HCT116 (cell line): ENCODE data around the gene TRIM63. TPM values are rescaled to one million over a fixed set of nuclear protein-coding genes. Genes with fewer than 3 reads are reported as not detected.

Experiments used
- ATAC-seq: fragments of 200-7000 bp; cut with Tn5 transposase; 2 replicates; pipeline ENCODE4 v1.9.1; 2020; ENCODE audit warnings: mild to moderate bottlenecking, moderate library complexity
- BruUV-seq: library from RNA; stranded (reverse); fragments of 400-500 nt; replicated peaks from 2 replicates; lab custom pipeline; 2021; lab: Mats Ljungman, UMichigan
- CTCF ChIA-PET: fragments of 300-600 bp; sonication (Branson Sonifier 250); formaldehyde crosslinking; loops from one replicate; lab custom pipeline; 2021; ENCODE audit warnings: antibody characterized with exemption; lab: Charles Lee
- POLR2A ChIA-PET: fragments of 300-600, 350-600 bp; sonication (Branson Sonifier 250); formaldehyde crosslinking; loops from one replicate; lab custom pipeline; 2021; ENCODE audit warnings: antibody characterized with exemption; lab: Charles Lee
- RAD21 ChIA-PET, 2 experiments: fragments of 300-600 bp; sonication (Branson Sonifier 250); formaldehyde crosslinking; loops; one replicate each; lab custom pipeline; 2023; ENCODE audit warnings: low total read pairs in 2 of 2; ENCODE audit not compliant: uncharacterized antibody in 2 of 2, unreplicated experiment in 2 of 2, low non-redundant PET in 1 of 2; lab: Charles Lee
- DNase-seq: peaks from one replicate; pipeline ENCODE4 v3.0.0-alpha.2; 2010; ENCODE audit warnings: low read depth, low spot score
- H2AFZ ChIP-seq: fragments of 200-600 bp; shearing (Covaris generic), sonication (generic); 2 replicates; pipeline ENCODE4 v1.6.1; 2017; ENCODE audit warnings: low read depth, mixed run types, mixed read lengths, antibody characterized with exemption, low read length; ENCODE audit not compliant: poor library complexity, severe bottlenecking
- H3K27ac ChIP-seq: 2 replicates; pipeline ENCODE4 v1.5.1; 2012; ENCODE audit warnings: low read depth, low read length
- H3K27me3 ChIP-seq: fragments of 200-600 bp; sonication (generic); 2 replicates; pipeline ENCODE4 v1.6.1; 2016; ENCODE audit warnings: mixed run types, low read length, mixed read lengths; ENCODE audit not compliant: insufficient read depth
- H3K36me3 ChIP-seq, 2 experiments: fragments of 200-500 bp in 1 of 2; fragments of 200-600 bp in 1 of 2; sonication (Bioruptor generic) in 1 of 2; sonication (generic) in 1 of 2; 2 replicates each; pipeline versions ENCODE4 v1.5.1 to v1.6.1; 2014 to 2016; ENCODE audit warnings: low read length in 2 of 2, inconsistent platforms in 1 of 2, mixed read lengths in 1 of 2, mixed run types in 1 of 2; ENCODE audit not compliant: insufficient read depth in 2 of 2, control insufficient read depth in 1 of 2
- H3K4me1 ChIP-seq, 2 experiments: fragments of 200-600 bp in 1 of 2; sonication (generic) in 1 of 2; 2 replicates each; pipeline versions ENCODE4 v1.5.1 to v1.6.1; 2012 to 2017; ENCODE audit warnings: low read length in 2 of 2, inconsistent platforms in 1 of 2, mild to moderate bottlenecking in 1 of 2, mixed read lengths in 1 of 2, mixed run types in 1 of 2, moderate library complexity in 1 of 2; ENCODE audit not compliant: insufficient read depth in 2 of 2, control insufficient read depth in 1 of 2
- H3K4me2 ChIP-seq: fragments of 200-600 bp; sonication (generic); 2 replicates; pipeline ENCODE4 v1.6.1; 2017; ENCODE audit warnings: mixed run types, low read length, mixed read lengths
- H3K4me3 ChIP-seq, 2 experiments: fragments of 200-600 bp in 1 of 2; sonication (generic) in 1 of 2; replicated peaks in 1 of 2; 2 replicates each; pipeline ENCODE4 v1.5.1; 2011 to 2016; ENCODE audit warnings: low read length in 2 of 2, control low read depth in 1 of 2, low read depth in 1 of 2, mild to moderate bottlenecking in 1 of 2, mixed read lengths in 1 of 2, mixed run types in 1 of 2
- H3K79me2 ChIP-seq: fragments of 200-600 bp; sonication (generic); 2 replicates; pipeline ENCODE4 v1.6.1; 2017; ENCODE audit warnings: mild to moderate bottlenecking, mixed run types, low read length, moderate library complexity, mixed read lengths; ENCODE audit not compliant: insufficient read depth
- H3K9ac ChIP-seq: fragments of 200-600 bp; sonication (generic); 2 replicates; pipeline ENCODE4 v1.6.1; 2016; ENCODE audit warnings: low read length, mixed read lengths
- H3K9me2 ChIP-seq: fragments of 200-600 bp; sonication (generic), shearing (Covaris generic); 2 replicates; pipeline ENCODE4 v1.6.1; 2017; ENCODE audit warnings: mixed run types, mild to moderate bottlenecking, moderate library complexity; ENCODE audit not compliant: insufficient read depth
- H3K9me3 ChIP-seq, 2 experiments: fragments of 200-500 bp in 1 of 2; fragments of 200-600 bp in 1 of 2; sonication (Bioruptor generic) in 1 of 2; sonication (generic) in 1 of 2; 2 replicates each; pipeline ENCODE4 v1.6.1; 2014 to 2017; ENCODE audit warnings: low read length in 2 of 2, mixed read lengths in 2 of 2, inconsistent platforms in 1 of 2, low read depth in 1 of 2, mild to moderate bottlenecking in 1 of 2, mixed run types in 1 of 2, moderate library complexity in 1 of 2; ENCODE audit not compliant: control insufficient read depth in 1 of 2, insufficient read depth in 1 of 2
- H4K20me1 ChIP-seq: fragments of 200-600 bp; sonication (generic), shearing (Covaris generic); 2 replicates; pipeline ENCODE4 v1.6.1; 2017; ENCODE audit warnings: mixed run types, mild to moderate bottlenecking, moderate library complexity; ENCODE audit not compliant: insufficient read depth
- CBX3 ChIP-seq: IDR thresholded peaks from 2 replicates; pipeline ENCODE4 v1.6.1; 2012; ENCODE audit warnings: low read depth
- CEBPB ChIP-seq: IDR thresholded peaks from 2 replicates; pipeline ENCODE4 v1.6.1; 2012; ENCODE audit warnings: low read depth
- ELF1 ChIP-seq: IDR thresholded peaks from 2 replicates; pipeline ENCODE4 v1.6.1; 2012; ENCODE audit warnings: low read depth, borderline replicate concordance
- EZH2phosphoT487 ChIP-seq: fragments of 200-600 bp; IDR thresholded peaks from 2 replicates; pipeline ENCODE4 v1.6.1; 2018; ENCODE audit warnings: antibody characterized with exemption, borderline replicate concordance
- POLR2AphosphoS5 ChIP-seq: IDR thresholded peaks from 2 replicates; pipeline ENCODE4 v1.6.1; 2011; ENCODE audit warnings: mild to moderate bottlenecking, low read depth, low read length, moderate library complexity
- SIN3A ChIP-seq: IDR thresholded peaks from 2 replicates; pipeline ENCODE4 v1.6.1; 2012; ENCODE audit warnings: low read depth
- YY1 ChIP-seq: IDR thresholded peaks from 2 replicates; pipeline ENCODE4 v1.6.1; 2011; ENCODE audit warnings: low read length, low read depth, moderate library complexity, mild to moderate bottlenecking; ENCODE audit not compliant: insufficient replicate concordance; ENCODE audit errors: extremely low read depth
- ZFX ChIP-seq: fragments of 450-650 bp; IDR thresholded peaks from 2 replicates; pipeline ENCODE4 v1.6.1; 2017
- intact Hi-C: fragments of 100-400 bp; cut with micrococcal nuclease; formaldehyde crosslinking; loops from 2 replicates; pipeline ENCODE4 v1.10.0; 2022
- total RNA-seq: library from RNA; stranded (reverse); gene quantifications from one replicate; pipeline ENCODE4 v1.2.1, GENCODE V29; 2021; ENCODE audit not compliant: unreplicated experiment
- TF ChIP-seq, protein P1 (sequence below): IDR thresholded peaks from 2 replicates; pipeline ENCODE4 v1.6.1; 2011; ENCODE audit warnings: mild to moderate bottlenecking, low read length, moderate library complexity; ENCODE audit not compliant: insufficient replicate concordance; ENCODE audit errors: extremely low read depth
- TF ChIP-seq, protein P2 (sequence below): IDR thresholded peaks from 2 replicates; pipeline ENCODE4 v1.6.1; 2012; ENCODE audit warnings: low read depth

The TRIM63 gene
- total RNA-seq, 1 experiment from 2014 or later = not detected

DNA sequence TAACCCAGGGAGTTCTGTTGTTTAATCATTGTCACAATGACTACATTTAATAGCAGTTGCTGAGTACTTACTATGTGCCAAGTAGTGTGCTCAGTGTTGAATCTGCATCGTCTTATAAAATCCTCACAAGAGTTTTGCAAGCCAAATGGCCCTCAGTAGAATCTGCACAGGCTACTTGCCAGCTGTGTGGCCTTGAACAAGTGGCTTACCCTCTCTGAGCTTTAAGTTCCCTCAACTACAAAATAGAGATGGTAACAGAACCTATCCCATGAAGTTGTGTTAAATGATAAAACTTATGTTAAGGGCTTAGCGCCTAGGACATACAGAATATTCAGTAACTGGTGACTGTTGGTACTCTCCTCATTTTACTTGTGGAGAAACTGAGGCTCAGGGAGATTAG lies 12.4 kb downstream of the TRIM63 start:
- Histone ChIP-seq H3K9me2 (no peaks in the 10 kb centered on the region), H3K4me2 (no peak overlapping the region), H4K20me1 (no peaks in the 10 kb centered on the region), H2AFZ (no peak overlapping the region), H3K9ac (no peak overlapping the region), H3K9me3 (no peaks in the 10 kb centered on the region), H3K36me3 (no peaks in the 10 kb centered on the region), H3K4me3 (no peak overlapping the region), H3K27ac (no peak overlapping the region), H3K4me1 (no peaks in the 10 kb centered on the region), H3K79me2 (no peaks in the 10 kb centered on the region), H3K27me3 (no peaks in the 10 kb centered on the region)
- intact Hi-C loops = no loop called here
- CTCF ChIA-PET = no interaction called here
- TF ChIP-seq CEBPB (no peak), POLR2AphosphoS5 (no peak), ZFX (no peak), ELF1 (no peak), SIN3A (no peak), CBX3 (no peak), EZH2phosphoT487 (no peak), YY1 (no peak)
- TF ChIP-seq, protein P1, sequence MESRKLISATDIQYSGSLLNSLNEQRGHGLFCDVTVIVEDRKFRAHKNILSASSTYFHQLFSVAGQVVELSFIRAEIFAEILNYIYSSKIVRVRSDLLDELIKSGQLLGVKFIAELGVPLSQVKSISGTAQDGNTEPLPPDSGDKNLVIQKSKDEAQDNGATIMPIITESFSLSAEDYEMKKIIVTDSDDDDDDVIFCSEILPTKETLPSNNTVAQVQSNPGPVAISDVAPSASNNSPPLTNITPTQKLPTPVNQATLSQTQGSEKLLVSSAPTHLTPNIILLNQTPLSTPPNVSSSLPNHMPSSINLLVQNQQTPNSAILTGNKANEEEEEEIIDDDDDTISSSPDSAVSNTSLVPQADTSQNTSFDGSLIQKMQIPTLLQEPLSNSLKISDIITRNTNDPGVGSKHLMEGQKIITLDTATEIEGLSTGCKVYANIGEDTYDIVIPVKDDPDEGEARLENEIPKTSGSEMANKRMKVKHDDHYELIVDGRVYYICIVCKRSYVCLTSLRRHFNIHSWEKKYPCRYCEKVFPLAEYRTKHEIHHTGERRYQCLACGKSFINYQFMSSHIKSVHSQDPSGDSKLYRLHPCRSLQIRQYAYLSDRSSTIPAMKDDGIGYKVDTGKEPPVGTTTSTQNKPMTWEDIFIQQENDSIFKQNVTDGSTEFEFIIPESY = no peak
- TF ChIP-seq, protein P2, sequence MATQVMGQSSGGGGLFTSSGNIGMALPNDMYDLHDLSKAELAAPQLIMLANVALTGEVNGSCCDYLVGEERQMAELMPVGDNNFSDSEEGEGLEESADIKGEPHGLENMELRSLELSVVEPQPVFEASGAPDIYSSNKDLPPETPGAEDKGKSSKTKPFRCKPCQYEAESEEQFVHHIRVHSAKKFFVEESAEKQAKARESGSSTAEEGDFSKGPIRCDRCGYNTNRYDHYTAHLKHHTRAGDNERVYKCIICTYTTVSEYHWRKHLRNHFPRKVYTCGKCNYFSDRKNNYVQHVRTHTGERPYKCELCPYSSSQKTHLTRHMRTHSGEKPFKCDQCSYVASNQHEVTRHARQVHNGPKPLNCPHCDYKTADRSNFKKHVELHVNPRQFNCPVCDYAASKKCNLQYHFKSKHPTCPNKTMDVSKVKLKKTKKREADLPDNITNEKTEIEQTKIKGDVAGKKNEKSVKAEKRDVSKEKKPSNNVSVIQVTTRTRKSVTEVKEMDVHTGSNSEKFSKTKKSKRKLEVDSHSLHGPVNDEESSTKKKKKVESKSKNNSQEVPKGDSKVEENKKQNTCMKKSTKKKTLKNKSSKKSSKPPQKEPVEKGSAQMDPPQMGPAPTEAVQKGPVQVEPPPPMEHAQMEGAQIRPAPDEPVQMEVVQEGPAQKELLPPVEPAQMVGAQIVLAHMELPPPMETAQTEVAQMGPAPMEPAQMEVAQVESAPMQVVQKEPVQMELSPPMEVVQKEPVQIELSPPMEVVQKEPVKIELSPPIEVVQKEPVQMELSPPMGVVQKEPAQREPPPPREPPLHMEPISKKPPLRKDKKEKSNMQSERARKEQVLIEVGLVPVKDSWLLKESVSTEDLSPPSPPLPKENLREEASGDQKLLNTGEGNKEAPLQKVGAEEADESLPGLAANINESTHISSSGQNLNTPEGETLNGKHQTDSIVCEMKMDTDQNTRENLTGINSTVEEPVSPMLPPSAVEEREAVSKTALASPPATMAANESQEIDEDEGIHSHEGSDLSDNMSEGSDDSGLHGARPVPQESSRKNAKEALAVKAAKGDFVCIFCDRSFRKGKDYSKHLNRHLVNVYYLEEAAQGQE = no peak
- ATAC-seq (no peak), DNase-seq (no peak)
- POLR2A ChIA-PET = no interaction called here
- RAD21 ChIA-PET = no interaction called here
- BruUV-seq = no TSS peak
